ENCODE measurements around the gene ACAA1. TPM values are rescaled to one million over a fixed set of nuclear protein-coding genes. Genes with fewer than 3 reads are reported as not detected.

Gene ACAA1
- total and polyA plus RNA-seq, 9 of the 15 experiments (the other 6 are each of a cell fraction or from before 2014, with no cell fraction given), result 4.0 to 88.9 (median 57.2) TPM

DNA sequence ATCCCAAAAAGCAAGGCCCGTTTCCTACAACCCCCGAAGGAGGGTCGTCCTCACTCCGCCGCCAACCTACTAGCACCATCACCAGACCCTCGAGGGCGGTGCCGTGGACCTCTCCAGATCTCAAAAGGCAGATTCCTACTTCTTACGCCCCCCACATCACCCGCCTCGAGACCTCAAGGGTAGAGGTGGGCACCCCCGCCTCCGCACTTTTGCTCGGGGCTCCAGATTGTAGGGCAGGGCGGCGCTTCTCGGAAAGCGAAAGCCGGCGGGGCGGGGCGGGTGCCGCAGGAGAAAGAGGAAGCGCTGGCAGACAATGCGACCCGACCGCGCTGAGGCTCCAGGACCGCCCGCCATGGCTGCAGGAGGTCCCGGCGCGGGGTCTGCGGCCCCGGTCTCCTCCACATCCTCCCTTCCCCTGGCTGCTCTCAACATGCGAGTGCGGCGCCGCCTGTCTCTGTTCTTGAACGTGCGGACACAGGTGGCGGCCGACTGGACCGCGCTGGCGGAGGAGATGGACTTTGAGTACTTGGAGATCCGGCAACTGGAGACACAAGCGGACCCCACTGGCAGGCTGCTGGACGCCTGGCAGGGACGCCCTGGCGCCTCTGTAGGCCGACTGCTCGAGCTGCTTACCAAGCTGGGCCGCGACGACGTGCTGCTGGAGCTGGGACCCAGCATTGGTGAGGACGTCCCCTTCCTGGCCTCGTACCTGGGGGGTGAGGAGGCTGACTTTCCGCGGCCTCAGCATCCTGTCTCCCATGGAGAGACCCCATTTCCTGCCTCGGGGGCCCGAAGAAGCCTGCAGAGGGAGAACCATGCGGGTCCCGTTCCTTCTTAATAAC is 1.6 kb upstream of the ACAA1 start, which contains the start of gene MYD88 (continued):
- TF ChIP-seq CHD2 (IDR thresholded peaks at IDR 0.05; ENCODE audit: low read depth, low read length) (no peak), TFAM (CRISPR knock-in tag; conservative IDR thresholded peaks at IDR 0.05) (no peak), ELF4 (CRISPR knock-in tag; IDR thresholded peaks at IDR 0.05) (no peak), ETV1 (tag; conservative IDR thresholded peaks at IDR 0.05; ENCODE audit: low read depth) (peak; percentile 37; the same call in 1 of the 2 replicates), EP400 (IDR thresholded peaks at IDR 0.05) (peak; percentile 81), HDAC6 (IDR thresholded peaks at IDR 0.05; ENCODE audit: low read depth, low read length) (no peak), GTF2B (IDR thresholded peaks at IDR 0.05; ENCODE audit: extremely low read depth, insufficient read length) (no peak), ZNF830 (CRISPR knock-in tag; IDR thresholded peaks at IDR 0.05) (no peak), CBFB (CRISPR knock-in tag; IDR thresholded peaks at IDR 0.05) (peak; percentile 86; the same call in 1 of the 2 replicates), ARID3B (CRISPR knock-in tag; IDR thresholded peaks at IDR 0.05; ENCODE audit: borderline replicate concordance) (no peak), SOX6 (IDR thresholded peaks at IDR 0.05) (peak; percentile 30; the same call in 1 of the 2 replicates), PRMT5 (CRISPR knock-in tag; IDR thresholded peaks at IDR 0.05) (no peak), RBM22 (IDR thresholded peaks at IDR 0.05; ENCODE audit: low read depth, low read length, poor library complexity, severe bottlenecking) (peak; percentile 45), HNRNPH1 (optimal IDR thresholded peaks at IDR 0.05; ENCODE audit: low read depth, low read length) (no peak), KDM5B (IDR thresholded peaks at IDR 0.05; ENCODE audit: insufficient replicate concordance, low read depth, low read length) (peak; percentile 94), SPI1 (IDR thresholded peaks at IDR 0.05; ENCODE audit: borderline replicate concordance, low read depth, low read length) (peak; percentile 99), HDAC1 (IDR thresholded peaks at IDR 0.05) (peak in 1 of 2 experiments; percentile 55; a peak in 1 of 4 replicates)
- TF ChIP-seq, protein P1, sequence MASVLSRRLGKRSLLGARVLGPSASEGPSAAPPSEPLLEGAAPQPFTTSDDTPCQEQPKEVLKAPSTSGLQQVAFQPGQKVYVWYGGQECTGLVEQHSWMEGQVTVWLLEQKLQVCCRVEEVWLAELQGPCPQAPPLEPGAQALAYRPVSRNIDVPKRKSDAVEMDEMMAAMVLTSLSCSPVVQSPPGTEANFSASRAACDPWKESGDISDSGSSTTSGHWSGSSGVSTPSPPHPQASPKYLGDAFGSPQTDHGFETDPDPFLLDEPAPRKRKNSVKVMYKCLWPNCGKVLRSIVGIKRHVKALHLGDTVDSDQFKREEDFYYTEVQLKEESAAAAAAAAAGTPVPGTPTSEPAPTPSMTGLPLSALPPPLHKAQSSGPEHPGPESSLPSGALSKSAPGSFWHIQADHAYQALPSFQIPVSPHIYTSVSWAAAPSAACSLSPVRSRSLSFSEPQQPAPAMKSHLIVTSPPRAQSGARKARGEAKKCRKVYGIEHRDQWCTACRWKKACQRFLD (CRISPR knock-in tag; IDR thresholded peaks at IDR 0.05), result no peak
- TF ChIP-seq, protein P2, sequence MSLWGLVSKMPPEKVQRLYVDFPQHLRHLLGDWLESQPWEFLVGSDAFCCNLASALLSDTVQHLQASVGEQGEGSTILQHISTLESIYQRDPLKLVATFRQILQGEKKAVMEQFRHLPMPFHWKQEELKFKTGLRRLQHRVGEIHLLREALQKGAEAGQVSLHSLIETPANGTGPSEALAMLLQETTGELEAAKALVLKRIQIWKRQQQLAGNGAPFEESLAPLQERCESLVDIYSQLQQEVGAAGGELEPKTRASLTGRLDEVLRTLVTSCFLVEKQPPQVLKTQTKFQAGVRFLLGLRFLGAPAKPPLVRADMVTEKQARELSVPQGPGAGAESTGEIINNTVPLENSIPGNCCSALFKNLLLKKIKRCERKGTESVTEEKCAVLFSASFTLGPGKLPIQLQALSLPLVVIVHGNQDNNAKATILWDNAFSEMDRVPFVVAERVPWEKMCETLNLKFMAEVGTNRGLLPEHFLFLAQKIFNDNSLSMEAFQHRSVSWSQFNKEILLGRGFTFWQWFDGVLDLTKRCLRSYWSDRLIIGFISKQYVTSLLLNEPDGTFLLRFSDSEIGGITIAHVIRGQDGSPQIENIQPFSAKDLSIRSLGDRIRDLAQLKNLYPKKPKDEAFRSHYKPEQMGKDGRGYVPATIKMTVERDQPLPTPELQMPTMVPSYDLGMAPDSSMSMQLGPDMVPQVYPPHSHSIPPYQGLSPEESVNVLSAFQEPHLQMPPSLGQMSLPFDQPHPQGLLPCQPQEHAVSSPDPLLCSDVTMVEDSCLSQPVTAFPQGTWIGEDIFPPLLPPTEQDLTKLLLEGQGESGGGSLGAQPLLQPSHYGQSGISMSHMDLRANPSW (CRISPR knock-in tag; IDR thresholded peaks at IDR 0.05), result no peak

Measured in K562 (cell line).